ENCODE data around the gene PLEKHA5. TPM values are rescaled to one million over a fixed set of nuclear protein-coding genes. Genes with fewer than 3 reads are reported as not detected.
"Not testable (repeated sequence)": the region's sequence is repeated elsewhere in the genome, so short reads cannot be mapped to it uniquely, and the experiment has no call there.

PLEKHA5 gene
- total RNA-seq, 1 donor from 2014 or later = 30.2 TPM

- no peaks in the 10 kb centered on the region for H3K36me3 Mint-ChIP-seq (ENCODE audit: low read depth, unreplicated experiment)
- H3K4me3 Mint-ChIP-seq (ENCODE audit: unreplicated experiment) = no peak overlapping the region
- no peaks in the 10 kb centered on the region for H3K9me3 Mint-ChIP-seq (ENCODE audit: unreplicated experiment)
- DNase-seq (ENCODE audit: low spot score) = no peak
- peaks cover 8% of the 10 kb centered on the region for H3K4me1 Mint-ChIP-seq (ENCODE audit: unreplicated experiment)
- no peak overlapping the region for H3K27ac Mint-ChIP-seq (ENCODE audit: unreplicated experiment)
- H3K27me3 Mint-ChIP-seq (ENCODE audit: unreplicated experiment) = no peaks in the 10 kb centered on the region
- peak; percentile 48 for TF ChIP-seq CTCF (IDR thresholded peaks at IDR 0.05; ENCODE audit: unreplicated experiment)
These were observed 93.5 kb downstream of the PLEKHA5 start for GRCh38 chr12:19223018-19223417.

GRCh38 chr12:19223695-19224094, 94.2 kb downstream of the PLEKHA5 start:
- no peaks in the 10 kb centered on the region for H3K27me3 Mint-ChIP-seq (ENCODE audit: unreplicated experiment)
- H3K36me3 Mint-ChIP-seq (ENCODE audit: low read depth, unreplicated experiment) = peaks cover under 1% of the 10 kb centered on the region
- no peak overlapping the region for H3K4me3 Mint-ChIP-seq (ENCODE audit: unreplicated experiment)
- no peaks in the 10 kb centered on the region for H3K9me3 Mint-ChIP-seq (ENCODE audit: unreplicated experiment)
- no peak for DNase-seq (ENCODE audit: low spot score)
- TF ChIP-seq CTCF (IDR thresholded peaks at IDR 0.05; ENCODE audit: unreplicated experiment) = no peak
- H3K27ac Mint-ChIP-seq (ENCODE audit: unreplicated experiment) = no peak overlapping the region
- H3K4me1 Mint-ChIP-seq (ENCODE audit: unreplicated experiment) = peaks cover 8% of the 10 kb centered on the region

- H3K27me3 Mint-ChIP-seq (ENCODE audit: unreplicated experiment) = no peaks in the 10 kb centered on the region
- no peak overlapping the region for H3K4me3 Mint-ChIP-seq (ENCODE audit: unreplicated experiment)
- H3K27ac Mint-ChIP-seq (ENCODE audit: unreplicated experiment) = no peak overlapping the region
- no peaks in the 10 kb centered on the region for H3K9me3 Mint-ChIP-seq (ENCODE audit: unreplicated experiment)
- peaks cover 11% of the 10 kb centered on the region for H3K36me3 Mint-ChIP-seq (ENCODE audit: low read depth, unreplicated experiment)
- TF ChIP-seq CTCF (IDR thresholded peaks at IDR 0.05; ENCODE audit: unreplicated experiment) = no peak
- DNase-seq (ENCODE audit: low spot score) = no peak
- H3K4me1 Mint-ChIP-seq (ENCODE audit: unreplicated experiment) = peaks cover 8% of the 10 kb centered on the region
These were observed 95.2 kb downstream of the PLEKHA5 start for GRCh38 chr12:19224746-19225145.

- Mint-ChIP-seq H3K4me3 (ENCODE audit: unreplicated experiment) (no peak overlapping the region), H3K27me3 (ENCODE audit: unreplicated experiment) (no peaks in the 10 kb centered on the region), H3K27ac (ENCODE audit: unreplicated experiment) (no peak overlapping the region), H3K4me1 (ENCODE audit: unreplicated experiment) (peaks cover 8% of the 10 kb centered on the region), H3K9me3 (ENCODE audit: unreplicated experiment) (no peaks in the 10 kb centered on the region), H3K36me3 (ENCODE audit: low read depth, unreplicated experiment) (peaks cover 13% of the 10 kb centered on the region)
- DNase-seq (ENCODE audit: low spot score) = no peak
- no peak for TF ChIP-seq CTCF (IDR thresholded peaks at IDR 0.05; ENCODE audit: unreplicated experiment)
These were observed 97.8 kb downstream of the PLEKHA5 start for GRCh38 chr12:19227190-19227879.

GRCh38 chr12:19227880-19228210, 98.3 kb downstream of the PLEKHA5 start:
- no peak for TF ChIP-seq CTCF (IDR thresholded peaks at IDR 0.05; ENCODE audit: unreplicated experiment)
- Mint-ChIP-seq H3K4me1 (ENCODE audit: unreplicated experiment) (peaks cover 8% of the 10 kb centered on the region), H3K9me3 (ENCODE audit: unreplicated experiment) (no peaks in the 10 kb centered on the region), H3K27me3 (ENCODE audit: unreplicated experiment) (no peaks in the 10 kb centered on the region), H3K27ac (ENCODE audit: unreplicated experiment) (no peak overlapping the region), H3K36me3 (ENCODE audit: low read depth, unreplicated experiment) (peaks cover 13% of the 10 kb centered on the region), H3K4me3 (ENCODE audit: unreplicated experiment) (no peak overlapping the region)
- DNase-seq (ENCODE audit: low spot score) = no peak

GRCh38 chr12:19229021-19229420, 99.5 kb downstream of the PLEKHA5 start:
- peaks cover 17% of the 10 kb centered on the region for H3K4me1 Mint-ChIP-seq (ENCODE audit: unreplicated experiment)
- H3K27me3 Mint-ChIP-seq (ENCODE audit: unreplicated experiment); DNase-seq (ENCODE audit: low spot score); H3K27ac Mint-ChIP-seq (ENCODE audit: unreplicated experiment); H3K9me3 Mint-ChIP-seq (ENCODE audit: unreplicated experiment); H3K4me3 Mint-ChIP-seq (ENCODE audit: unreplicated experiment): not testable (repeated sequence)
- peaks cover 13% of the 10 kb centered on the region for H3K36me3 Mint-ChIP-seq (ENCODE audit: low read depth, unreplicated experiment)

Measured in endothelial cell (in vitro differentiated cells).